Forelimb muscle (tissue), 1 donor: ENCODE results near the gene GGT5. TPM values are rescaled to one million over a fixed set of nuclear protein-coding genes. Genes with fewer than 3 reads are reported as not detected.
"Not testable (repeated sequence)": the region's sequence is repeated elsewhere in the genome, so short reads cannot be mapped to it uniquely, and the experiment has no call there.

Experiments used
- DNase-seq: peaks from one replicate; pipeline ENCODE4 v3.0.0-alpha.2; 2013; ENCODE audit warnings: low read depth
- polyA plus RNA-seq: library from polyadenylated mRNA; unstranded; fragments of 120-200 nt; gene quantifications from one replicate; pipeline ENCODE4 v1.2.1, GENCODE V29; 2013; ENCODE audit not compliant: insufficient read length

Gene GGT5
- polyA plus RNA-seq, 1 donor: 10.8 TPM

DNA sequence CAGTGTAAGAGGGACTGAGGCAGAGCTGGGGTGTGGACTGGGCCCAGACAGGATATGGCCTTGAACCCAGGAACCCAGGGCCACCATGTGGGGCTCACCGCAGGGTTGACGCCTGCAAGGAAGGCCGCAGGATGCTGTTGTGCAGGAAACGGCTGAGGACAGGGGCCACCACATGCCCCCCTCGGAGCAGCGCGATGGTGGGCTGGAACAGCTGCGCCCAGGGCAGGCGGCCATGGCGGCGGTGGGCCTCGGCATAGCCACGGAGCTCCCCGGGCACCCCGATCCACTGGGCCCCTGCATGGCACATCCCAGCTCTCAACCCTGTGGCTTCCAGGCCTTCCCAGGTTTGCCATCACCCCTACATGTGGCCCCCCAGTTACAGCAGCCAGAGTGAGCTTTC is 12.2 kb downstream of the GGT5 start:
- DNase-seq: no peak

GRCh38 chr22:24232124-24232523 is 12.8 kb downstream of the GGT5 start:
- no peak for DNase-seq

DNA sequence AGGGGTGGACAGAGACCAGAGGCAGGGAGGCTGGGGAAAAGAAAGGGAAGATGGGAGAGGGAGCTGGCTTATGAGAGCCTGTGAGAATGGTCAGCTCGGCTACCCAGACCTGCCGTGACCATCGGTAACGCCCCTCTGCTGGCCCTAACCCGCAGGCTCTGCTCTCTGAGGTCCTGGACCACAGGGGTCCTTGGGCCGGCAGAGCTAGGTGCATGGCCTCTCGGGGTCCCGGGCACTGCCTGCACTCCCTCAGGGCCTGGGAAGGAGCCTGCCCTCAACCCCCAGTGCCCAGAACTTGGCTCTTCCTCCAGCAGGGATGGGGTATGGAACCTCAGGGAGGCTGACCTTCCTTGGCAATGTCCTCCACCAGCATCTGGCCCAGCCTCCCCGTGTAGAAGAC is 13.2 kb downstream of the GGT5 start:
- DNase-seq: no peak

DNA sequence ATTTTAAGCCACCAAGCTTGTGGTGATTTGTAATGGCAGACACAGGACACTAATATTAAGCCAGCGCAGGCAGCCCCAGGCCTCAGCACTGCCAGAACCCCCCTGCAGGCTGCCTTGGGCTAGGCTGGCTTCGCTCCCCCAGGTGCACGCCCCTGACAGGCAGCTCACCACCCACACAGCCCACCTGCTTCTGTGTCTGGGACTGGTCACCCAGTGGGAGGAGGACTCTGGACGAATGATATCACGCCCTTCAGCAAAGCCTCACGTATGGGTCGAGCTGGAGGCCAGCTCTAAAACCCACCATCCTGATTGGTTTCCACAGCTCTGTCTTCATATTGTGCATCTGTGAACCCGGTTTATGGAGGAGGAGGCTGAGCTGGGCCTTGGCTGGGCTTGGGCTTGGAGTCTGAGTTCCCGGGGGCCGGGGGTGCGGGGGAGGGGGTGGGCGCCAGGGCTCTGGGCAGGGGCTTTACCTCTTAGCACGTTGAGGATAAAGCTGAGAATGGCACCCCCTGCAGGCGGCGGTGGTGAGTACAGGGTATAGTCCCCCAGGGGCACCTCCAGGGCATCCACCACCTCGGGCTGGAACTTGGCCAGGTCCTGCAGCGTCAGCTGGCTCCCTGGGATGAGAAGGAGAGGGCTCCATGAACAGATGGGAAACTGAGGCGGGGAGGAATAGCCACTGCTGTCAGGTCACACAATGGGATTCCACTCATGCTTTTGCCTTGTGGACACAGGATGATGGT is 13.8 kb downstream of the GGT5 start:
- no peak for DNase-seq

DNA sequence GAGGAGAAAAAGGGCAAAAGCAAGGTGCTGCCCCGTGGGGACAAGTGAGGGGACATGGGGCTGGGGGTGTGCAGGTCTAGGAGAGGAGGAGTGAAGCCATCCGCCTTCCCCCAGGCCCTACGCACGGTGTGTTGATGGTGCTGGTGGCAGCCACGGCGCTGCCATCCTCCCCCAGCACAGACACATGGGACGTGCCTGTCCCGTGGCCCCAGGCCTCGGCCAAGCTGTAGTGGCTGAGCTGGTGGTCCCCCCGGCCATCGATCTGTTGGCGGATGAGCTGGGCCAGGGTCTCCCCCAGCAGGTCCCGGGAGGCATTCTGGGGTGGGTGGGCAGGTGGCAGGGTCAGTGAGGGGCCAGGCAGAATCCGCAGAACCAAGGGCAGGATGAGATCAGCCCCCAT is 18.9 kb downstream of the GGT5 start:
- DNase-seq: no peak

GRCh38 chr22:24225044-24225601 is 19.8 kb downstream of the GGT5 start:
- no peak for DNase-seq

- no peak for DNase-seq
These were observed 20.4 kb downstream of the GGT5 start for GRCh38 chr22:24224468-24224867.

GRCh38 chr22:24219750-24220149 is 25.1 kb downstream of the GGT5 start:
- no peak for DNase-seq

DNA sequence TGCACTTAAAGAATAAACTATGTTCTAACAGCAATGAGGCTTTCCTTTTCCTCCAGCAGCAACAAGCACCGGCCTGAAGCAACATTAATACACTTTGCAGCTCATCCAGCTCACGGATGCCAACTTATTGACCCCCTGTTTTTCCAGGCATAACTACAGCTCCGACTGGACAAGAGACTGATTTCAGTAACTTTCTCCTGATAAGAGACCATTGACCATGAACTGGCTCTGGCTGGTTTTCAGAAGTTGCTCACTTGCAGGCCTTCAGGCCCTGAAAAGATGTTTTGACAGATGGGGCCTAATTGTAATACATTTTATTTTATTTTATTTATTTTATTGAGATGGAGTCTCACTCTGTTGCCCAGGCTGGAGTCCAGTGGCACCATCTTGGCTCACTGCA is 27.5 kb downstream of the GGT5 start:
- DNase-seq: no peak

- no peak for DNase-seq
These were observed 28.2 kb downstream of the GGT5 start for GRCh38 chr22:24216541-24217209.

GRCh38 chr22:24214467-24215285 is 30.2 kb downstream of the GGT5 start:
- DNase-seq: no peak

- not testable (repeated sequence) for DNase-seq
These were observed 31.8 kb downstream of the GGT5 start for GRCh38 chr22:24213111-24213510.

- not testable (repeated sequence) for DNase-seq
These were observed 33.2 kb downstream of the GGT5 start for GRCh38 chr22:24211716-24212115.

GRCh38 chr22:24210409-24210808 is 34.5 kb downstream of the GGT5 start:
- not testable (repeated sequence) for DNase-seq

DNA sequence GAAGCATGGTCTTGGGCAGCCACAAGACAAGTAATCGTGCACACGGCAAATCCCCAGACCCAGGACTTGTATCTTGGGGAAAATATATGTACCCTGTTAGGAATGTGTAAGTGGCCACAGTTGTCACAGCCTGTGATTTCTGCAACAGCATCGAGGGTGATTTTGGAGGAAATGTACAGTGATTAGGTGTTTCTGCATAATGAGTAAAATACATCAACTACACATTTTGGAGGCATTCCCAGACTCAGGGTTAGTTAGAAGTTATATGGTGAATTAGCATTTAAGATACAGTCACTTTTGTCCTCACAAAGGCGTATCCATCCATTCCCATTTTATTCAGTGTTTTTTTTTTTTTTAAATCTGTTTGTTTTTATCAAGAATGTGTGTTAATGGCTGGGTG is 35.2 kb downstream of the GGT5 start:
- DNase-seq: no peak

GRCh38 chr22:24209016-24209415 is 35.9 kb downstream of the GGT5 start:
- DNase-seq: no peak

DNA sequence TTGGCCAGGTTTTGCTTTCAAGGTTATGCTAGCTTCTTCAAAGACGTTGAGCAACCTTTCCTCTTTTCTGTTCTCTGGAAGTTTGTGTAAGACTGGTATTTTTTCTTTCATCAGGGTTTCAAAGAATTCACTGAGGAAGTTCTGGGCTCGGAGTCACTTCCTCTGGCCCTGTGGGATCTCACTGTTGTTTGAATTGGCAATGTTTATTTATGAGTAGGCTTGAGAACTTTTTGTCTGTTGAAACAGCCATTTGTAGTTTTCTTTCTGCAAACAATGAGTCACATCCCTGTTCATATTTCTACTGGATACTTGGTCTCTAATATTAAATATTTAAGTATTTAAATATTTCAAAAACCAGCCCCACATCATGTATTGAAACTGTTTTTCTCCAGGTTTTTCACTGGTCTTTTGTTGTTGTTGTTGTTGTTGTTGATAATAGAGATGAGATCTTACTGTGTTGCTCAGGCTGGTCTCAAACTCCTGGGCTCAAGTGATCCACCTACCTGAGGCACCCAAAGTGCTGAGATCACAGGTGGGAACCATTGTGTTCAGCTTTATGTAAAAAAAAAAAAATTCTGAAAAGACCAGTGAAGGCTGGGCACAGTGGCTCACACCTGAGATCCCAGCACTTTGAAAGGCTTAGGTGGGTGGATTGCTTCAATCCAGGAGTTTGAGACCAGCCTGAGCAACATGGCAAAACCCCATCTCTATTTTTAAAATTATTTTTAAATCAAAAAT is 36.7 kb downstream of the GGT5 start:
- DNase-seq: peak; percentile 32

DNA sequence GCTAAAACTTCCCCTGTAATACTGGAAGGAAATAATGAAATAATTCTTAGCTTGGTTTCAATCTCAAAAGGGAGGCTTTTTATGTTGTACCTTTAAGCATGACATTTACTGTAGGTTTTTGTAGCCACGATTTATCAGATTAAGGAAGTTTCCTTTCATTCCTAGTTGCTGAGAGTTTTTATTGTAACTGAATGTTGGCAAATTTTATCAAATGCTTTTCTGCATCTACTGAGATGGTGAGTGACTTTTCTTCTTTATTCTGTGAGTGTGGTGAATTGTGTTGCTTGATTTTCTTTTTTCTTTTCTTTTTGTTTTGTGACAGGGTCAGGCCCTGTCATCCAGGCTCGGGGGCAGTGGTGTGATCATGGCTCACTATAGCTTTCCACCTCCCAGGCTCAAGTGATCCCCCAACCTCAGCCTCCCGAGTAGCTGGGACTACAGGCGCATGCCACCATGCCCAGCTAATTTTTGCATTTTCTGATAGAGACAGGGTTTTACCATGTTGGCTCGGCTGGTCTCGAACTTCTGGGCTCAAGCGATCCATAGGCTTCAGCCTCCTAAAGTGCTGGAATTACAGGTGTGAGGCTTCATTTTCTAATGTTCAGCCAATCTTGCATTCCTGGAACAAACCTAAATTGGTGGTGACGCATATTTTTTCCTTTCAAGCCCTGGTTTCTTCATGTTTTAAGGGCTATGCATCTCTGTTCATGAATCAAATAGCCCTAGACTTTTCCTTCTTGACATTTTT is 37.4 kb downstream of the GGT5 start:
- DNase-seq: no peak

GRCh38 chr22:24206460-24207263 is 38.2 kb downstream of the GGT5 start:
- not testable (repeated sequence) for DNase-seq
